Naive thymus-derived CD8-positive, alpha-beta T cell (primary cell): ENCODE results near the gene BOLL. TPM values are rescaled to one million over a fixed set of nuclear protein-coding genes. Genes with fewer than 3 reads are reported as not detected.
A peak's percentile ranks its signal among the peaks of the same experiment; 100 is the strongest.

Experiments
- ATAC-seq, 2 donors: fragments of 150-1000 bp; cut with Tn5 transposase in 1 of 2; sonication (Bioruptor Pico), chemical (Tn5 transposase) in 1 of 2; 1 replicate in 1 of 2; 2 replicates in 1 of 2; pipeline ENCODE4 v1.10.0; 2021; ENCODE audit warnings: mild to moderate bottlenecking in 2 of 2, moderate library complexity in 2 of 2
- POLR2A ChIA-PET: fragments of 350-600 bp; sonication (Branson Sonifier 250); formaldehyde crosslinking; loops from one replicate; lab custom pipeline; 2021; ENCODE audit warnings: antibody characterized with exemption; lab: Charles Lee
- DNase-seq, 10 donors: peaks; one replicate each; pipeline versions ENCODE4 v3.0.0 to v3.0.0-alpha.2; 2020 to 2022
- H3K27ac Mint-ChIP-seq, 10 donors: one replicate each; pipeline ENCODE4 v1.8.0; 2020 to 2022; ENCODE audit warnings: mild to moderate bottlenecking in 10 of 10, mixed read lengths in 10 of 10, moderate library complexity in 4 of 10, inconsistent platforms in 1 of 10
- H3K27me3 Mint-ChIP-seq, 5 donors: one replicate each; pipeline ENCODE4 v1.8.0; 2021 to 2022; ENCODE audit warnings: mixed read lengths in 5 of 5
- H3K36me3 Mint-ChIP-seq, 3 donors: one replicate each; pipeline ENCODE4 v1.8.0; 2020 to 2022; ENCODE audit warnings: mixed read lengths in 3 of 3, mild to moderate bottlenecking in 2 of 3, inconsistent platforms in 1 of 3
- H3K4me1 Mint-ChIP-seq, 4 donors: one replicate each; pipeline ENCODE4 v1.8.0; 2021 to 2022; ENCODE audit warnings: mixed read lengths in 4 of 4
- H3K4me3 Mint-ChIP-seq, 10 donors: one replicate each; pipeline ENCODE4 v1.8.0; 2020 to 2022; ENCODE audit warnings: mild to moderate bottlenecking in 10 of 10, mixed read lengths in 10 of 10, moderate library complexity in 6 of 10, inconsistent platforms in 1 of 10
- H3K9me3 Mint-ChIP-seq, 9 donors: one replicate each; pipeline ENCODE4 v1.8.0; 2020 to 2022; ENCODE audit warnings: mixed read lengths in 9 of 9, mild to moderate bottlenecking in 3 of 9, inconsistent platforms in 1 of 9, moderate library complexity in 1 of 9
- polyA plus RNA-seq, 3 donors: library from polyadenylated mRNA; unstranded; fragments of 300-500 nt; fragmentation: Illumina TruSeq; gene quantifications; one replicate each; pipeline ENCODE4 v1.2.3, GENCODE V29; 2021
- total RNA-seq, 8 experiments: library from RNA in 2 of 8; stranded (reverse) in 2 of 8; gene quantifications; one replicate each; pipeline ENCODE4 v1.2.3 and lab custom pipeline; 2021 to 2026

BOLL gene
- total and polyA plus RNA-seq, 5 experiments from 2014 or later, result not detected

DNA sequence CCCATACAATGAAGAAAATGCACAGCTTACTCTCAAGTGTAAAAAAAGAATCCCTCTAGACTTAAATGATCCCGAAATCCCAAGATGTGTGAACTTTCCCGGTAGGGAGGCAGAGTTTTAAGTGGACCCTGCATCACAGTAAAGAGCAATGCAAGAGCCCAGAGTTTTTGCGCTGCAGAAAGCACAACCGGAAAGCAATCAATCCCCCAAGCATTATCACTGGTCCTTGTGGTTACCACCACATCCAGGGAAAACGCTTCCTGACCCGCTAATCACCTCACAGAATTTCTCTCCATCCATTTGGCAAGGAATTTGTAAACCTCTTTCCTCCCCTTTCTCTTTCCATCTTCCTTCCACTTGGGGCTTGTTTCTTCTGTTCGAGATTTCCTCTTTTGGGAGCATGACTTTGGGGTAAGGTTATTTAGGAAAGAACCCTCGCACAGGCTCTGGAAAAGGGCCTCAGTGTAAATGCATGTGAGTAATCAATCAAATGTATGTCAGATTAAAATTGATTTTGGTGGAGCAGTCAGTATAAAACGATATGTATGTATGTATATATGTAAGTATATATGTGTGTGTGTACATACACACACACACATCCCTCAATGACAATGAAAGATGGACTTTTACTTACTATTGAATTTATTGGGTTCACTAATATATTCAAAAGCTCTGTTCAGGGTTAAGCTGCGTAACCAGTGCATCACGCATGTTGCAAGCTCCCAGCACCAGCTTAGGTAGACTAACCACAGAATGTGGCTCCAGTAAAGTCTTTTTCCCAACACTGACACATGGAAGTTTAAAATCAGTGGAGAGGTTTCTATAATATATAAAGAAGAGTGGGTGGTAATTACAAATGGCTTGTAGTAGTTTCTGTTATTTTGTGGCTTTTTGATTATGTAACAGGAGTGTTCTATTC, 20.9 kb upstream of the BOLL start:
- no peak for DNase-seq
- H3K27ac Mint-ChIP-seq, result peak overlapping the region; percentile 13 to 96 (median 82)

DNA sequence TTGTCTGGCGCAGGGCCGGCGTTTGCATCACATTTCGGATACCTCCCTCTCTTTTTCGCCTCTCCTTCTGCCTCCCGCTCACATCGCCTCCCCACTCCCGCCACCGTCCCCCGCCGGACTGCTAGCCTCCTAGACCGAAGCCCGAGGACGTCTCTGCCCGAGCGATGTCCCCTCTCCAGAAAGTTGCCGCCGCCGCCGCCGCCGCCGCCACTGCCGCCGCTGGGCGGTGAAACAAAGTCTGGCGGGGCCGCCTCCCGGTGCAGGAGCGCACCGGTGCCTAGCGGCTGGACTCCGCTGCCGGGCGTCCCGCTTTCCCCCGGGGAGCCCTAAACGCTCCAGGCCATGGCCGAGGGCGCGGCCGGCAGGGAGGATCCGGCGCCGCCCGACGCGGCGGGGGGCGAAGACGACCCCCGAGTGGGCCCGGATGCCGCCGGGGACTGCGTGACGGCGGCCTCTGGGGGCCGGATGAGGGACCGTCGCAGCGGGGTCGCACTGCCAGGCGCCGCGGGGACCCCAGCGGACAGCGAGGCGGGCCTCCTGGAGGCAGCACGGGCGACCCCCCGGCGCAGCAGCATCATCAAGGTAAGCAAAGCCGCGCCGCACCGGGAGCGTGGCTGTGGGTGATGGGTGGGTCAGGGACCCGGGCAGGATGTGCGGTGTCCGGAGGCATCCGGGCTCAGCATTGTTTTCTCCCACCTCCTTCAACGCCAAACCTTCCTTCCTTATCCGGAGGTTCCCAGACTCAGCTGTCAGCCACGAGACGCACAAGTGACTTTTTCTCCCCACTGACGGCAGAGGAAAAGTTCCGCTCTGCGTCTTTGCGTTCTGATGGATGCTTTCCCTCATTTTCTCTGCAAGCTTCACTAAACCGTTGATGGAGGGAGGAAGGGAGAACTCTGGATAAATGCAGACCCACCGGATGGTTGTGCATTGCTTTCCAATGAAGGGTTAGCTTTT, 19.9 kb upstream of the BOLL start:
- POLR2A ChIA-PET, result interaction anchor here (1.0 to 1.4 kb wide), 6 partner anchors 8 to 491 kb away, joined by 3 to 8 read pairs (median 5); partner anchors contain the start of gene MARS2
- Mint-ChIP-seq H3K9me3 (no peaks in the 10 kb centered on the region), H3K27me3 (peaks cover 0 to 23% (median 0%) of the 10 kb centered on the region in 5 donors), H3K4me1 (peaks cover 30 to 61% (median 54%) of the 10 kb centered on the region in 4 donors), H3K4me3 (peak overlapping the region; percentile 86 to 98 (median 94)), H3K36me3 (no peaks in the 10 kb centered on the region), H3K27ac (peak overlapping the region; percentile 68 to 97 (median 92))
- DNase-seq, result peak in 8 of 10 donors; percentile 20 to 62 (median 38)
- ATAC-seq, result peak; percentile 40 to 46

More for the DNA sequence above, 20.9 kb upstream of the BOLL start:
- H3K27me3 Mint-ChIP-seq, result peaks cover 0 to 21% (median 0%) of the 10 kb centered on the region in 5 donors
- H3K36me3 Mint-ChIP-seq, result no peaks in the 10 kb centered on the region
- POLR2A ChIA-PET, result no interaction called here
- no peaks in the 10 kb centered on the region for H3K9me3 Mint-ChIP-seq
- ATAC-seq, result no peak
- H3K4me1 Mint-ChIP-seq, result peaks cover 30 to 68% (median 61%) of the 10 kb centered on the region in 4 donors
- peak overlapping the region; percentile 74 to 97 (median 86) for H3K4me3 Mint-ChIP-seq

DNA sequence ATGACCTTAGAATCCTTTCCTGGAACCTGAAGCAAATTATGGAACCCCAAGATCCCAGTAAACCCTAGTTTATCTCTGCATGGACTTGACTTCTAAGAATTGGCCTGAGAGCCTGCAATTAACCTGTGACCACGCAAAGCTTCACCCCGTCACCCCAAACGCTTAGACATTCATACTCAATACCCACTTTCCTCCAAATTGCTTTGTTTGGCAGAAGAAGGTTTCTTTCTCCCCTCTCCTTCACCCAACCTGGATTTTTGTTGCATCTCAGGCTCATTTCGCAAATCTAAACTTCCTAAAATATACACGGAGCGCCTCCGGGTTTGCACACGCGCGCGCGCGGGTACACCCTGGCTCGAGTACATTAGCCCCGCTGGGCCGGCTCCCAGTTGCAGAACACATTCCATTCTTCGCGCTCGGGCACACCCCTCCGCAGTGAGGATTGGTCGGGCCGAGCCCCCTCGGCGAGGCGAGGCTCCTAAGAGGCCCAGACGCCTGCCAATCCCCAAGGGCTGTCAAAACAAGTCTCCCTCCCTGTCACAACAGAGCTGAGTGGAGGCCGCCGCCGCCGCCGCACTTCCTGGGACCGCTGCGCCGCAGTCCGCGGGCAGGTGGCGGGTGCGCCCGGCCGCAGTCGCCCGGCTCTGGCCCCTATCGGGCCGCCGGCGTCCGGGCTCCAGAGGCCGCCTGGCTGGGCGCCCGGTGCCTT, 19.1 kb upstream of the BOLL start, which contains the start of gene PLCL1:
PLCL1 (plus strand) TSS at position 545 of the 709 bp plus-strand sequence.
- H3K27me3 Mint-ChIP-seq, result peaks cover 0 to 28% (median 0%) of the 10 kb centered on the region in 5 donors
- DNase-seq (peak; percentile 83 to 96 (median 88)), ATAC-seq (peak; percentile 96 to 98)
- no peaks in the 10 kb centered on the region for H3K36me3 Mint-ChIP-seq
- H3K9me3 Mint-ChIP-seq, result no peaks in the 10 kb centered on the region
- H3K27ac Mint-ChIP-seq, result peak within 1 kb of the TSS; percentile 68 to 97 (median 92)
- POLR2A ChIA-PET, result interaction anchor here (1.0 to 1.4 kb wide), 6 partner anchors 9 to 492 kb away, joined by 3 to 8 read pairs (median 5); partner anchors contain the start of gene MARS2
- H3K4me1 Mint-ChIP-seq, result peaks cover 25 to 53% (median 46%) of the 10 kb centered on the region in 4 donors
- peak within 1 kb of the TSS; percentile 92 to 98 (median 94) for H3K4me3 Mint-ChIP-seq

DNA sequence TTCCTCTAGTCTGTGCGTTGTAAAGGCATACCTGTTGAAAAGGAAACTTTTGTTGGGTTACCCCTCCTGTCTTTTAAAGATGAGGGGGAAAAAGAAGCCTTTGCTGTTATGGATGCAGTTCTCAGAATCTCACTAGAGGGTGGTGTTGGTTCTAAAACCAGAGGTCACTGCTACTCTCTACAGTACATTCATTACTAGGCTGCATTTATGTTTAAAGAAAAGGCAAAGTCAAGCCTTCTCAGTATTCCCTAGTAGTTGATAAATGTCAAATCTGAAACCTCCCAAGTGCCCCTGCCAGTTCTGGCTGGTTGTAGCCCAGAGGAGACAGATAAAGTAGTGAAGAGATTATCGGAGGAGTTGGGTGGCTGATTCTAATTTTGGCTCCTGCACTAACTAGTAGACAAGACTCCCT, 17.9 kb upstream of the BOLL start:
- Mint-ChIP-seq H3K4me1 (peaks cover 20 to 41% (median 37%) of the 10 kb centered on the region in 4 donors), H3K27me3 (peaks cover 0 to 32% (median 2%) of the 10 kb centered on the region in 5 donors), H3K4me3 (peak overlapping the region; percentile 24 to 83 (median 58)), H3K36me3 (no peaks in the 10 kb centered on the region), H3K9me3 (no peaks in the 10 kb centered on the region), H3K27ac (peak overlapping the region in 5 of 10 donors; percentile 1 to 85 (median 56))
- ATAC-seq (peak; percentile 26 to 33), DNase-seq (peak in 7 of 10 donors; percentile 15 to 72 (median 54))
- POLR2A ChIA-PET, result no interaction called here

DNA sequence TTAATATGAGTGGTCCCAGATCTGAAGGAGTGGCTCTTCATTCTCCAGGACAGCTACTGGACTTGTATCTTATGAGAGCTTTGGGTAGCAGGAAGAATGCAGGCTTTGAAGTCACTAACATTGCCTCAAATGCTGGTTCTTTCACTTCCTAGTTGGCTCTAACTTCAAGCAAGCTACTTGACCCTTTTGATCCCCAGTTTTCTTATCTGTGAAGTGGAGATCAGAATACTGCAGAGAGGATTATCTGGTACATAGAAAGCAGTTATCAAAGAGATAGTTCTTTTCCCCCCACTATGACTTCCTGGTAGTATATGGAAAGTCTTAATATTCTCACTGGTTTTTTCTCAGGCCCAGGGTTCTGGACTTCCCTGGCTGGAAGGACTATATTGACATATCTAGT, 15.9 kb upstream of the BOLL start:
- Mint-ChIP-seq H3K4me3 (no peak overlapping the region), H3K27ac (no peak overlapping the region), H3K9me3 (no peaks in the 10 kb centered on the region), H3K4me1 (peaks cover 14 to 24% (median 21%) of the 10 kb centered on the region in 4 donors), H3K36me3 (no peaks in the 10 kb centered on the region), H3K27me3 (peaks cover 3 to 33% (median 6%) of the 10 kb centered on the region in 5 donors)
- DNase-seq (no peak), ATAC-seq (no peak)
- POLR2A ChIA-PET, result no interaction called here

DNA sequence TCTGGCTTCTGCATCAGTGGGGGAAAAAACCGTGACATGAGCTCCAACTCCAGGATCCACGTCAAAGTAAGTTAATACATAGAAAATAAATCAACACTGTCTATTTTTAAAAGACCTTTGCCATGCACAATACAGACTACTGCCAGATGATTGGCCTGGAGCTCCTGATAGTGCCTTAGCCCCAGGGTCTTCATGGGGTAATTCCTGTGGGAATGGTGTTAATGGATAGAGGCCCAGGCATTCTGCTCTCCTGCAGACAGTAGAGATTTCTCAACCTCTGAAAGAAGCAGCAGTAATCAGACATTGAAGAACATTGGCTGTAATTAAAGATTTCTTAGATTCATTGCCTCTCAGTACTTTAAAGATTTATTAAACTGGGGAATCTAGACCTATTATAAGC, 15.0 kb upstream of the BOLL start:
- no peaks in the 10 kb centered on the region for H3K9me3 Mint-ChIP-seq
- DNase-seq (no peak), ATAC-seq (no peak)
- H3K4me1 Mint-ChIP-seq, result peaks cover 6 to 17% (median 14%) of the 10 kb centered on the region in 4 donors
- POLR2A ChIA-PET, result no interaction called here
- no peak overlapping the region for H3K27ac Mint-ChIP-seq
- H3K27me3 Mint-ChIP-seq, result peaks cover 5 to 34% (median 11%) of the 10 kb centered on the region in 5 donors
- no peaks in the 10 kb centered on the region for H3K36me3 Mint-ChIP-seq
- H3K4me3 Mint-ChIP-seq, result no peak overlapping the region

DNA sequence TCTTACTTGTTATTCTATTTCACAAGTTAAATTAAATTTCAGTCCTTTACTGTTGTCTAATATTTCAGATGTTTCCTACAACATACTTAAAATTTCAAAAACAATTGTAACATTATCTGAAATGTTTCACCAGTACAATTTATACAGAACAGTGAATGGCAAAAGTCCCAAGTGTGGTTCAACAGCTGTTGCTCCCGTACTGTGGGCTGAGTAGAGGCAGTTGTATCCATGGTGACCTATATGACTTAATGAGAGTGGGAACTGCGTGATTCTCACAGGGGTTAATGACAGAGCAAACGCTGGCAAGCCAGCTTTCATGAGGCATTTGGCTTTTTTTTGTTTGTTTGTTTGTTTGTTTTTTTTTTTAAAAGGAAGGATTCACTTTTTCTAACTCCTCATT, 13.9 kb upstream of the BOLL start:
- DNase-seq, result no peak
- POLR2A ChIA-PET, result no interaction called here
- H3K9me3 Mint-ChIP-seq, result no peaks in the 10 kb centered on the region
- H3K4me3 Mint-ChIP-seq, result no peak overlapping the region
- no peak overlapping the region for H3K27ac Mint-ChIP-seq
- no peak for ATAC-seq
- H3K27me3 Mint-ChIP-seq, result peaks cover 8 to 33% (median 17%) of the 10 kb centered on the region in 5 donors
- no peaks in the 10 kb centered on the region for H3K36me3 Mint-ChIP-seq
- H3K4me1 Mint-ChIP-seq, result peaks cover 4 to 12% (median 10%) of the 10 kb centered on the region in 4 donors

DNA sequence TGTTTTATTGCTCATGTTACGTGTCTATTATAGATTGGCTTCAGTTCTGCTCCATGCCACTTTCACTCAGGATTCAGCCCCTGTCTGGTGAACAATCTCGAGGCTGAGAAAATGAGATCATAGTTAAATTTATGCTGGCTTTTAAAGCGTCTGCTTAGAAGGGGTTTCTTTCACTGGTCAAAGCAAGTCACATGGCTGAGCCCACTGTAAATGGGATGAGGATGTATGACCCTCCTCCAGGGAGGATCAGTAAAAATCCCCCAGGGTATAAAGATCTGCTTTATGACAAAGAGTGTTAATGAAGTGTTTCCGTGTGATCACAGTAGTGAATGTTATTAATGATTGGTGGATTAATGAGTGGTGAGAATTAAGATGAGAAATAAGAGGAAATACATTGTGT, 13.1 kb upstream of the BOLL start:
- H3K4me1 Mint-ChIP-seq, result peaks cover 0 to 5% (median 4%) of the 10 kb centered on the region in 4 donors
- H3K27me3 Mint-ChIP-seq, result peaks cover 9 to 34% (median 22%) of the 10 kb centered on the region in 5 donors
- no peak overlapping the region for H3K27ac Mint-ChIP-seq
- no peaks in the 10 kb centered on the region for H3K9me3 Mint-ChIP-seq
- no peaks in the 10 kb centered on the region for H3K36me3 Mint-ChIP-seq
- H3K4me3 Mint-ChIP-seq, result no peak overlapping the region
- no peak for ATAC-seq
- no peak for DNase-seq
- POLR2A ChIA-PET, result no interaction called here

DNA sequence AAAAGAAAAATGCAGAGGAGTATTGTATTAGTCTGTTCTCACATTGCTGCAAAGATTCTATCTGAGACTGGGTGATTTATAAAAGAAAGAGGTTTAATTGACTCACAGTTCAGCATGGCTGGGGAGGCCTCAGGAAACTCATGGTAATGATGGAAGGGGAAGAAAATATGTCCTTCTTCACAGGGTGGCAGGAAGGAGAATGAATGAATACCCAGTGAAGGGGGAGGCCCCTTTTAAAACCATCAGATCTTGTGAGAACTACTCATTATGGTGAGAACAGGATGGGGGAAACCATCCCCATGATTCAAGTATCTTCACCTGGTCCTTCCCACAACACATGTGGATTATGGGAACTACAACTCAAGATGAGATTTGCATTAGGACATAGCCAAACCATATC, 10.2 kb upstream of the BOLL start:
- no peak overlapping the region for H3K27ac Mint-ChIP-seq
- no peak for ATAC-seq
- POLR2A ChIA-PET, result no interaction called here

DNA sequence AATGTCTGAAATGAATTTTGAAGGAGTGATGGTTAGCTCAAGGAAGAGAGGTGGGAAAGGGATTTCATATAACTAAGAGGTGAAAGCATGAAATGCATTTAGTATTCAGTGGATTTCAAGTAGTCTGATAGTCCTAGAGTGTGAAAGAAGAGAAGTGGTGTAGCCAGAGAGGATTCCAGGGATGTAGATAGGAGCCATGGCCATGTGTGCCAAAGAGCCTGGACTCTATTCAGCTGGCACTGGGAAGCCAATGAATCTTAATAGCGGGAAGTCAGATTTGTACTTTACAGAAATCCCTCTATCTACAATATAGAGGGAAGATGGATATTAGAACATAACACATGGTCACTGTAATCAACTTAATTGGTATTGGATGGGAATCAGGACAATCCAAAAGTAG, 8.3 kb upstream of the BOLL start:
- H3K27me3 Mint-ChIP-seq, result peaks cover 20 to 37% (median 29%) of the 10 kb centered on the region in 5 donors
- POLR2A ChIA-PET, result no interaction called here
- no peak overlapping the region for H3K27ac Mint-ChIP-seq
- ATAC-seq (no peak), DNase-seq (no peak)
- no peaks in the 10 kb centered on the region for H3K4me1 Mint-ChIP-seq
- H3K4me3 Mint-ChIP-seq, result no peak overlapping the region
- H3K9me3 Mint-ChIP-seq, result no peaks in the 10 kb centered on the region
- no peaks in the 10 kb centered on the region for H3K36me3 Mint-ChIP-seq

More for the DNA sequence above, 10.2 kb upstream of the BOLL start:
- Mint-ChIP-seq H3K4me1 (no peaks in the 10 kb centered on the region), H3K4me3 (no peak overlapping the region), H3K36me3 (no peaks in the 10 kb centered on the region), H3K27me3 (peaks cover 18 to 37% (median 29%) of the 10 kb centered on the region in 5 donors), H3K9me3 (no peaks in the 10 kb centered on the region)
- DNase-seq, result no peak

DNA sequence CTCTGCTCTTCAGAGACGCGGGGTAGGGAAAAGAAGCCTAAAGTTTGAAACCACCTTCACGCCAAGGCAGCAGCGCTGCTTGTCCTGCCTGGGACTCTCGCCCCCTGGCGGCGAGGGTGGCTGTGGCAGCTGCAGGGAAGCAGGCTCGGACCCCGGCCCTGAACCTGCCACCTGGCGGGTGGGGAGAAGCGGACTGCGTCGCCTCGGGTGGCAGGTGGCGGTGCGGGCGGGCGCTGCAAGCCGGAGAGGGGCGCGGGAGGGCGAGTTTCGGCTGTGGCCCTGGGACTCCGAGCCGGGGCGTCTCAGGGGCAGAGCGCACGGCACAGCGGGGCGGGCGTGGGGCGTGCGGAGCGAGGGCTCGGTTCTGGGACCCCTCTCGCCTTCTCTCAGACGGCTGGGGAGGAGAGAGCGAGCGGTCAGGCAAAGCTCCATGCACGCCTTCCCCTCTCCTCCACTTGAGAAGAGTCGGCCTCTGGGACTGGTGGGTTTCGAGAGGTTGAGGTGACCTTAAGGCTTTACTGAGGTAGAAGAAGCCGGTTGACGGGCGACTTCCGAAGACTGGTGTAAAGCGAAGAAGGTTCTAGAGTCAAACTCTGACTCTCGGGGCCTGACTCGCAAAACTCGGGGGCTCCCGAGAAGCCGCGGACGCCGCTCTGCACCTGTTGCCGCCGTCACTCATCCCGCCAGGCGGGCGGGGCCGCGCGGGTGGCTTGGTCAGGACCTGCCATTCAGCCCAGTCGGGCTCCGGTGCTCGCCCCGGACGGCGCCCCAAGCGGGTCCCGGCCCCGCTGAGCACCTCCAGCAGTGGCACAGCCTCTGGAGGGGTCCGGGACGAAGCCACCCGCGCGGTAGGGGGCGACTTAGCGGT, 1.1 kb upstream of the BOLL start:
- POLR2A ChIA-PET, result interaction anchor here (1.7 kb wide), 1 partner anchor 18 kb away, joined by 5 read pairs; the partner anchor contains the start of gene PLCL1
- peak; percentile 78 to 83 for ATAC-seq
- peak; percentile 29 to 77 (median 56) for DNase-seq
- peak overlapping the region; percentile 70 to 91 (median 77) for H3K4me3 Mint-ChIP-seq
- H3K4me1 Mint-ChIP-seq, result peaks cover 0 to 6% (median 2%) of the 10 kb centered on the region in 4 donors
- peak overlapping the region in 1 of 10 donors; percentile 81 for H3K27ac Mint-ChIP-seq
- H3K9me3 Mint-ChIP-seq, result no peaks in the 10 kb centered on the region
- no peaks in the 10 kb centered on the region for H3K36me3 Mint-ChIP-seq
- peaks cover 4 to 21% (median 9%) of the 10 kb centered on the region in 5 donors for H3K27me3 Mint-ChIP-seq
